Tibial nerve (tissue), 4 donors: ENCODE measurements around the gene KCNT1.

Experiments
- CTCF ChIP-seq, 5 experiments: fragments of 200-600 bp in 3 of 5; fragments of 450-650 bp in 2 of 5; sonication (generic) in 3 of 5; IDR thresholded peaks; one replicate each; pipeline ENCODE4 v1.5.1; 2016 to 2019; ENCODE audit warnings: antibody characterized with exemption in 5 of 5, mild to moderate bottlenecking in 3 of 5, moderate library complexity in 2 of 5
- EP300 ChIP-seq, 2 donors: sonication (generic); formaldehyde crosslinking; IDR thresholded peaks; one replicate each; pipeline ENCODE4 v1.6.1; 2017; ENCODE audit warnings: antibody characterized with exemption in 2 of 2, mild to moderate bottlenecking in 1 of 2
- POLR2A ChIP-seq, 2 donors: fragments of 450-650 bp; IDR thresholded peaks; one replicate each; pipeline ENCODE4 v1.6.1; 2017; ENCODE audit warnings: antibody characterized with exemption in 2 of 2, mild to moderate bottlenecking in 2 of 2, moderate library complexity in 2 of 2

GRCh38 chr9:135770771-135771170 is 68.8 kb downstream of the KCNT1 start:
- TF ChIP-seq EP300 (IDR thresholded peaks at IDR 0.05) (no peak), CTCF (IDR thresholded peaks at IDR 0.05) (no peak), POLR2A (IDR thresholded peaks at IDR 0.05) (no peak)
